ENCODE results near the gene HOXB2.

DNA sequence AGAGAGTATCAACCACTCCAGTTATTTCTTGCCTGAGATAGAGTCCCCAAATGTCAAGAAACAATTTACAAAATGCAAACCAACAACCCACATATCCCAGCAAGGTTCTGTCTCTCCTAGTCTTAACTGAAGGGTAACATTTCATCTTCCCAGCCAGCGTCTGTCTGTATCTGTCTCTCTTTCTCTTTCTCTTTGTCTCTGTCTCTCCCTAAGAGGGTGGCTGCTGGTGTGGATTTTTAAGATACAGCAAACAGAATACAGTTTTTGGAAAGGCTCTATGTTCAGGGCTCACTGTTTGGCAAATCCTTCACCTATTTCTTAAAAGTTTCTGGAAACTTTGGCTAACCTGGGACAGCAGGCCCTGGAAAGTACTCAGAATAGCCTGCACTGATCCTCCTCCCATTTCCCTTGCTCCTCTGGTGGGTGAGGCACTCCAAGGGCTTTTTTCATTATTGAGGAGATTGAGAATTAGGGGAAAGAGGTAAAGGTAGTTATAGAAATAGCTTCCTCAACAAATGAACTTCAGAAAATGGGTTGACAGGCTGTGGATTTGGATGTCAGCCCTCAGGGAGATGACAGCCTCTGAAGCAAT lies 27.0 kb upstream of the HOXB2 start:
- TF ChIP-seq, protein P1, sequence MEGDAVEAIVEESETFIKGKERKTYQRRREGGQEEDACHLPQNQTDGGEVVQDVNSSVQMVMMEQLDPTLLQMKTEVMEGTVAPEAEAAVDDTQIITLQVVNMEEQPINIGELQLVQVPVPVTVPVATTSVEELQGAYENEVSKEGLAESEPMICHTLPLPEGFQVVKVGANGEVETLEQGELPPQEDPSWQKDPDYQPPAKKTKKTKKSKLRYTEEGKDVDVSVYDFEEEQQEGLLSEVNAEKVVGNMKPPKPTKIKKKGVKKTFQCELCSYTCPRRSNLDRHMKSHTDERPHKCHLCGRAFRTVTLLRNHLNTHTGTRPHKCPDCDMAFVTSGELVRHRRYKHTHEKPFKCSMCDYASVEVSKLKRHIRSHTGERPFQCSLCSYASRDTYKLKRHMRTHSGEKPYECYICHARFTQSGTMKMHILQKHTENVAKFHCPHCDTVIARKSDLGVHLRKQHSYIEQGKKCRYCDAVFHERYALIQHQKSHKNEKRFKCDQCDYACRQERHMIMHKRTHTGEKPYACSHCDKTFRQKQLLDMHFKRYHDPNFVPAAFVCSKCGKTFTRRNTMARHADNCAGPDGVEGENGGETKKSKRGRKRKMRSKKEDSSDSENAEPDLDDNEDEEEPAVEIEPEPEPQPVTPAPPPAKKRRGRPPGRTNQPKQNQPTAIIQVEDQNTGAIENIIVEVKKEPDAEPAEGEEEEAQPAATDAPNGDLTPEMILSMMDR (conservative IDR thresholded peaks at IDR 0.05; ENCODE audit: low read depth, low read length): no peak
- TF ChIP-seq EZH2 (IDR thresholded peaks at IDR 0.05; ENCODE audit: borderline replicate concordance, low read depth, low read length, poor library complexity, severe bottlenecking): no peak

Measured in A673 (cell line).